ENCODE data around the gene MAP9. TPM values are rescaled to one million over a fixed set of nuclear protein-coding genes. Genes with fewer than 3 reads are reported as not detected.
A peak's percentile ranks its signal among the peaks of the same experiment; 100 is the strongest.
"Not testable (repeated sequence)": the region's sequence is repeated elsewhere in the genome, so short reads cannot be mapped to it uniquely, and the experiment has no call there.

The MAP9 gene
- total RNA-seq, 1 experiment from 2014 or later, result 181 TPM

GRCh38 chr4:155371432-155372043, 5.2 kb downstream of the MAP9 start:
- in situ Hi-C loops (cut with HindIII; ENCODE audit: low sequenced_read_pairs), result no loop called here
- DNase-seq (ENCODE audit: low spot score), result no peak

GRCh38 chr4:155367608-155368007, 9.2 kb downstream of the MAP9 start:
- DNase-seq (ENCODE audit: low spot score), result no peak
- in situ Hi-C loops (cut with HindIII; ENCODE audit: low sequenced_read_pairs), result no loop called here

- in situ Hi-C loops (cut with HindIII; ENCODE audit: low sequenced_read_pairs), result no loop called here
- DNase-seq (ENCODE audit: low spot score), result no peak
Measured at GRCh38 chr4:155353923-155354540, 22.7 kb downstream of the MAP9 start.

DNA sequence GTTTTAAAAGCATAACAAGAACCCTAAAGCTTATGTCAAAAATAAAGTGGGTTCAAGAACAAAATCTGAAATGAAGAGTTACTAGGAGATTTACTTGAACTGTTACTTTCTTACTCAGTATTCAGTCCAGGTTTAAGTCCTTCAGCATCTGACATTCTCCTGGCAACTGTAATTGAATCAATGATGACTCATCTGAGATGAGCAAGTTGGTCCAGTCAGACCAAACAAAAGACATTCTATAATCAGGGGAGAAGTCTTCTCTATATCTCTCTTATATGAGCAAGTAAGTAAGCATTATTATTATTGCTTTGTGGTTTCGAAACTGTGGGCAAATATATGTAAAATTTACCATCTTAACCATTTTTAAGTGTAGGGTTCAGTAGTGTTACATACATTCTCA, 34.6 kb downstream of the MAP9 start:
- in situ Hi-C loops (cut with HindIII; ENCODE audit: low sequenced_read_pairs), result no loop called here
- DNase-seq (ENCODE audit: low spot score), result no peak

DNA sequence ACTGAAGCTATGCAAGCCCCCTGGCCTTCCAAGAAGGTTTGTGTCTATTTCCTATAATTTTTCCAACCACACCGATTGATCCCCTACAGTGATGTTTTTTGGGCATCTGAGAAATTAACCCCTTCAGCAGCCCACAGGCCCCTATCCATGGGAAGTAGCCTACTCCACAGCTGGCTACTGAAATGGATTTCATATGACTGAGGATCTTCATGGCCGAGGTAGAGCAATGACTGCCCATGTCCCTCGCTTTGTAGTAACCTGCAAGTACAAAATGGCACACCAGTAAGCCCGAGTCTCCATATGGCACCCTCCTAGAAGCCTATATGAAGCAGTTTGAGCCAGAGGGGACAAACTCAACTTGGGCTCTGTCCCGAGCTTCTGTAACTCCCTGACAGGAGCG, 36.8 kb downstream of the MAP9 start:
- in situ Hi-C loops (cut with HindIII; ENCODE audit: low sequenced_read_pairs), result no loop called here
- DNase-seq (ENCODE audit: low spot score), result no peak

- peak; percentile 14 for DNase-seq (ENCODE audit: low spot score)
- in situ Hi-C loops (cut with HindIII; ENCODE audit: low sequenced_read_pairs), result no loop called here
Measured at GRCh38 chr4:155339588-155339987, 37.2 kb downstream of the MAP9 start.

GRCh38 chr4:155338196-155338595, 38.6 kb downstream of the MAP9 start:
- DNase-seq (ENCODE audit: low spot score), result no peak
- in situ Hi-C loops (cut with HindIII; ENCODE audit: low sequenced_read_pairs), result no loop called here

DNA sequence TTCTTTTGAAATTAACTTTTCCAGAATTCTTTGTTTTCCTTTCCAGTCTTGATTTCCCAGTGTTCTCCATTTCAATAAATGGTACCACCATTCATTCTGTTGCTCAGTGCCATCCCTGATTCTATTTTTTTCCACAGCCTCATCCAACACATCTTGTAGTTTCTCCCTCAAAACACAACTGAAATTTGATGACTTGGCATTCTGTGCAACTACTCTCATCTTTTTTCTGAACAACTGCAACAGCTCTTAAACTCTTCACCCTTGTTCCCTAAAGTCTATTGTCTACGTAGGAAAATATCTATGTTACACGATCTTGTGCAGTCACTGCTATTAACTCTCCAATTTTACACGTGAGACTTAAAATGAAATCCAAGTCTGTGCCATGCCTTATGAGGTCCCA, 40.5 kb downstream of the MAP9 start:
- in situ Hi-C loops (cut with HindIII; ENCODE audit: low sequenced_read_pairs), result no loop called here
- DNase-seq (ENCODE audit: low spot score), result no peak

DNA sequence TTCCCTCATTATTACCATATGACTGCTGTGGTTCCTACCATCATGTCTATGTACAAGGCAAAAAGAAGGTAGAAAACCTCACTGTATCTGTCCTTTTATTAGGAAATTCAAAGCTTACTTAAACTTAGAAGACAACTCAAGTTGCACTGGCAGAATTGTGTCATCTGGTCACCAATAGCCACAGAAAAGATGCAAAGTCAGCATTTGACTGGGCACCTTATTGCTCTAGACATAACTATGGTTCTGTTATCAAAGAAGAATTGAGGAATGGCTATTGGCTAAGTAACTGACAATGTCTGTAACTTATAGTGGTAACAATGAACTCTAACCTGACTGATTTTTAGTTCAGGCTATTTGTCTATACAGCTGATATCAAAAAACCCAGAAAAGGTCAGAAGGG, 45.3 kb downstream of the MAP9 start:
- in situ Hi-C loops (cut with HindIII; ENCODE audit: low sequenced_read_pairs), result no loop called here
- no peak for DNase-seq (ENCODE audit: low spot score)

GRCh38 chr4:155322782-155323181, 54.0 kb downstream of the MAP9 start:
- no peak for DNase-seq (ENCODE audit: low spot score)
- in situ Hi-C loops (cut with HindIII; ENCODE audit: low sequenced_read_pairs), result no loop called here

DNA sequence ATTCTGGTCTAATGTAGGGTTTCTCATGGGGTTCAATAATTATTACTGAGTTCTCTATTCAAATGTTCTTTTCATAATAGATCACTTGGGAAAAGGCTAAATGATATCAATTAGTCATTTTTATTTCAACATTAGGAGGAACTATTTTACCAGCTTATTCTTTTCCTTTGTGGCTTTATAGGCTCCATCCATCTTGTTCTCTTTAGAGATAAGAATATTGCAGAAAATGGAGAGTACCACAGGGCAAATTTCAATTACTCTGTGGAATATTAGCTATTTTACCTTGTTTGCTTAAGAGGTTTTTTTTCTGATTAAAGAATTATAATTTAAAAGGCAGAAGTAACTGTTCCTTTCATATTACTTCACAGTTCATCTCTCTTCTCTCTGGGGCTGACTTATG, 55.8 kb downstream of the MAP9 start:
- no peak for DNase-seq (ENCODE audit: low spot score)
- in situ Hi-C loops (cut with HindIII; ENCODE audit: low sequenced_read_pairs), result no loop called here

- no peak for DNase-seq (ENCODE audit: low spot score)
- in situ Hi-C loops (cut with HindIII; ENCODE audit: low sequenced_read_pairs), result no loop called here
Measured at GRCh38 chr4:155319516-155319915, 57.2 kb downstream of the MAP9 start.

DNA sequence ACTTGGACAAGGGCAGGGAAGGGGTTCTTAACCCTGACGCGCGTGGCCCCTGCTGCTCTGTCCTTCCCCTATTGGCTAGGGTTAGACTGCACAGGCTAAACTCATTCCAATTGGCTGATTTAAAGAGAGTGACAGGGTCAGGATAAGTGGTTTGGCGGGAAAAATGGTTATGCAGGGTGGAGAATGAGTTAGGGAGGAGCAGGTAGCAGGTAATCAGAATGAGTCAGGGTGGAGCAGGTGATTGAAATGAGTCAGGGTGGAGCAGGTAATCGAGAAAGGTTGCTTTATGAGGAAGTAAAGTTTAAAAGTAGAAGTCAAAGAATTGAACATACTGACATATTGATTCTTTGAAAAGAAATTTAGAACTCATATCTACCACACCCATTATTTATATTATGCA, 64.7 kb downstream of the MAP9 start:
- DNase-seq (ENCODE audit: low spot score); in situ Hi-C loops (cut with HindIII; ENCODE audit: low sequenced_read_pairs): not testable (repeated sequence)

- no peak for DNase-seq (ENCODE audit: low spot score)
- in situ Hi-C loops (cut with HindIII; ENCODE audit: low sequenced_read_pairs), result no loop called here
Measured at GRCh38 chr4:155307731-155308277, 69.0 kb downstream of the MAP9 start.

- in situ Hi-C loops (cut with HindIII; ENCODE audit: low sequenced_read_pairs), result no loop called here
- no peak for DNase-seq (ENCODE audit: low spot score)
Measured at GRCh38 chr4:155305619-155306018, 71.1 kb downstream of the MAP9 start.

- DNase-seq (ENCODE audit: low spot score), result no peak
- in situ Hi-C loops (cut with HindIII; ENCODE audit: low sequenced_read_pairs), result no loop called here
Measured at GRCh38 chr4:155304375-155304774, 72.4 kb downstream of the MAP9 start.

- no peak for DNase-seq (ENCODE audit: low spot score)
- in situ Hi-C loops (cut with HindIII; ENCODE audit: low sequenced_read_pairs), result no loop called here
Measured at GRCh38 chr4:155299103-155299502, 77.7 kb downstream of the MAP9 start.

Measured in G401 (cell line).